GM12864 (cell line): ENCODE measurements around the gene SYNE1.

Experiments used
- DNase-seq: peaks from one replicate; pipeline ENCODE4 v3.0.0-alpha.2; 2011; ENCODE audit warnings: low read depth
- H3K4me3 ChIP-seq: 2 replicates; pipeline ENCODE4 v1.5.1; 2011; ENCODE audit warnings: mild to moderate bottlenecking, low read depth, low read length, control low read depth
- CTCF ChIP-seq: IDR thresholded peaks from 2 replicates; pipeline ENCODE4 v1.5.1; 2011; ENCODE audit warnings: low read depth, mild to moderate bottlenecking, moderate library complexity, low read length, control low read depth, inconsistent platforms; ENCODE audit errors: missing control alignments

Gene SYNE1

DNA sequence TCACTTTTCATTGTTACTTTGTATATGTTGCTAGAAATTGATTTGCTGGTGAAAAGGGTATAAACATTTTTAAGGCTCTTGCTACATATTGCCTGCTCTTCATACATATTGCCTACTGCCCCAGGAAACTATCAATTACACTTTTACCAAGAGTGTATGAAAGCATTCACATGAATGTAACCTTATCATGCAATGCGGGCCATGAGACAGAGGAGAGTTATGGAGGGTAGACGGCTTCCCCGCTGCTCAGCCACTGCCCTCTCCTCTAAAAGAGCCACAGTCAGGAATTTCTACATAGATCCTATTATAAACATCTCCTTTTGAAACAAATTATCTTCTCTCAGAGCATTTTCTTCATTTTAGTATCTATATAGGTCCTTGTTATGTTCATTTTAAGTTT, 565.3 kb downstream of the SYNE1 start:
- no peak overlapping the region for H3K4me3 ChIP-seq
- no peak for DNase-seq
- no peak for TF ChIP-seq CTCF
